HL-60 (cell line): Measurements from ENCODE around the gene SYCP2.

Experiments
- DNase-seq, 2 experiments: peaks; one replicate each; pipeline ENCODE4 v3.0.0-alpha.2; 2010 to 2020; ENCODE audit warnings: low read depth in 1 of 2, low spot score in 1 of 2
- H3K27ac ChIP-seq: fragments of 250-450 bp; sonication (Bioruptor Pico); replicated peaks from 2 replicates; pipeline ENCODE4 v1.5.1; 2020; ENCODE audit warnings: mild to moderate bottlenecking, moderate library complexity
- H3K27me3 ChIP-seq: fragments of 250-450 bp; sonication (Bioruptor Pico); 2 replicates; pipeline ENCODE4 v1.5.1; 2021; ENCODE audit warnings: mild to moderate bottlenecking, moderate library complexity; ENCODE audit not compliant: insufficient read depth, poor library complexity, severe bottlenecking
- H3K4me3 ChIP-seq: replicated peaks from 2 replicates; pipeline ENCODE4 v1.5.1; 2011; ENCODE audit warnings: mild to moderate bottlenecking, control low read depth, low read length; ENCODE audit not compliant: insufficient read depth
- GABPA ChIP-seq: IDR thresholded peaks from 2 replicates; pipeline ENCODE4 v1.6.1; 2012; ENCODE audit warnings: low read depth
- POLR2AphosphoS5 ChIP-seq: IDR thresholded peaks from 2 replicates; pipeline ENCODE4 v1.6.1; 2012; ENCODE audit warnings: low read depth
- SPI1 ChIP-seq: IDR thresholded peaks from 2 replicates; pipeline ENCODE4 v1.6.1; 2012; ENCODE audit warnings: low read depth, mild to moderate bottlenecking, borderline replicate concordance
- TF ChIP-seq, protein P1 (sequence below): IDR thresholded peaks from 2 replicates; pipeline ENCODE4 v1.6.1; 2012; ENCODE audit warnings: low read depth; ENCODE audit not compliant: insufficient replicate concordance
- TF ChIP-seq, protein P2 (sequence below): IDR thresholded peaks from one replicate; pipeline ENCODE4 v1.5.1; 2011; ENCODE audit warnings: low read length, control low read depth, inconsistent platforms; ENCODE audit not compliant: insufficient read depth

SYCP2 gene

DNA sequence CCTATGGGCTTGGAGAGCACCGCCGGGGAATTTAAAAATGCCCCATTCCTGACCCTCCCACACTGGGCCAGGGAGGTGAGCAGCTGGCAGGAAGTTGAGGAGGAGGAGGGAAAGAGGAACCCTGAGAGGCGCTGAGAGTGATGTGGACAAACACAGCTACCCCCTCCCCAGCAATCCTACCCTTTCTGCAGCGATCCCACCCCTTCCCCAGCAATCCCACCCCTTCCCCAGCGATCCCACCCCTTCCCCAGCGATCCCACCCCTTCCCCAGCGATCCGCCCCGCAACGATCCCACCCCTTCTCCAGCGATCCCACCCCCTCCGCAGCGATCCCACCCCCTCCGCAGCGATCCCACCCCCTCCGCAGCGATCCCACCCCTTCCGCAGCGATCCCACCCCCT, 111.6 kb downstream of the SYCP2 start:
- Histone ChIP-seq H3K4me3 (no peak overlapping the region), H3K27ac (no peak overlapping the region), H3K27me3 (no peaks in the 10 kb centered on the region)
- no peak for DNase-seq
- TF ChIP-seq GABPA (no peak), SPI1 (no peak), POLR2AphosphoS5 (no peak)
- TF ChIP-seq, protein P1, sequence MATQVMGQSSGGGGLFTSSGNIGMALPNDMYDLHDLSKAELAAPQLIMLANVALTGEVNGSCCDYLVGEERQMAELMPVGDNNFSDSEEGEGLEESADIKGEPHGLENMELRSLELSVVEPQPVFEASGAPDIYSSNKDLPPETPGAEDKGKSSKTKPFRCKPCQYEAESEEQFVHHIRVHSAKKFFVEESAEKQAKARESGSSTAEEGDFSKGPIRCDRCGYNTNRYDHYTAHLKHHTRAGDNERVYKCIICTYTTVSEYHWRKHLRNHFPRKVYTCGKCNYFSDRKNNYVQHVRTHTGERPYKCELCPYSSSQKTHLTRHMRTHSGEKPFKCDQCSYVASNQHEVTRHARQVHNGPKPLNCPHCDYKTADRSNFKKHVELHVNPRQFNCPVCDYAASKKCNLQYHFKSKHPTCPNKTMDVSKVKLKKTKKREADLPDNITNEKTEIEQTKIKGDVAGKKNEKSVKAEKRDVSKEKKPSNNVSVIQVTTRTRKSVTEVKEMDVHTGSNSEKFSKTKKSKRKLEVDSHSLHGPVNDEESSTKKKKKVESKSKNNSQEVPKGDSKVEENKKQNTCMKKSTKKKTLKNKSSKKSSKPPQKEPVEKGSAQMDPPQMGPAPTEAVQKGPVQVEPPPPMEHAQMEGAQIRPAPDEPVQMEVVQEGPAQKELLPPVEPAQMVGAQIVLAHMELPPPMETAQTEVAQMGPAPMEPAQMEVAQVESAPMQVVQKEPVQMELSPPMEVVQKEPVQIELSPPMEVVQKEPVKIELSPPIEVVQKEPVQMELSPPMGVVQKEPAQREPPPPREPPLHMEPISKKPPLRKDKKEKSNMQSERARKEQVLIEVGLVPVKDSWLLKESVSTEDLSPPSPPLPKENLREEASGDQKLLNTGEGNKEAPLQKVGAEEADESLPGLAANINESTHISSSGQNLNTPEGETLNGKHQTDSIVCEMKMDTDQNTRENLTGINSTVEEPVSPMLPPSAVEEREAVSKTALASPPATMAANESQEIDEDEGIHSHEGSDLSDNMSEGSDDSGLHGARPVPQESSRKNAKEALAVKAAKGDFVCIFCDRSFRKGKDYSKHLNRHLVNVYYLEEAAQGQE = no peak
- TF ChIP-seq, protein P2, sequence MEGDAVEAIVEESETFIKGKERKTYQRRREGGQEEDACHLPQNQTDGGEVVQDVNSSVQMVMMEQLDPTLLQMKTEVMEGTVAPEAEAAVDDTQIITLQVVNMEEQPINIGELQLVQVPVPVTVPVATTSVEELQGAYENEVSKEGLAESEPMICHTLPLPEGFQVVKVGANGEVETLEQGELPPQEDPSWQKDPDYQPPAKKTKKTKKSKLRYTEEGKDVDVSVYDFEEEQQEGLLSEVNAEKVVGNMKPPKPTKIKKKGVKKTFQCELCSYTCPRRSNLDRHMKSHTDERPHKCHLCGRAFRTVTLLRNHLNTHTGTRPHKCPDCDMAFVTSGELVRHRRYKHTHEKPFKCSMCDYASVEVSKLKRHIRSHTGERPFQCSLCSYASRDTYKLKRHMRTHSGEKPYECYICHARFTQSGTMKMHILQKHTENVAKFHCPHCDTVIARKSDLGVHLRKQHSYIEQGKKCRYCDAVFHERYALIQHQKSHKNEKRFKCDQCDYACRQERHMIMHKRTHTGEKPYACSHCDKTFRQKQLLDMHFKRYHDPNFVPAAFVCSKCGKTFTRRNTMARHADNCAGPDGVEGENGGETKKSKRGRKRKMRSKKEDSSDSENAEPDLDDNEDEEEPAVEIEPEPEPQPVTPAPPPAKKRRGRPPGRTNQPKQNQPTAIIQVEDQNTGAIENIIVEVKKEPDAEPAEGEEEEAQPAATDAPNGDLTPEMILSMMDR = no peak

DNA sequence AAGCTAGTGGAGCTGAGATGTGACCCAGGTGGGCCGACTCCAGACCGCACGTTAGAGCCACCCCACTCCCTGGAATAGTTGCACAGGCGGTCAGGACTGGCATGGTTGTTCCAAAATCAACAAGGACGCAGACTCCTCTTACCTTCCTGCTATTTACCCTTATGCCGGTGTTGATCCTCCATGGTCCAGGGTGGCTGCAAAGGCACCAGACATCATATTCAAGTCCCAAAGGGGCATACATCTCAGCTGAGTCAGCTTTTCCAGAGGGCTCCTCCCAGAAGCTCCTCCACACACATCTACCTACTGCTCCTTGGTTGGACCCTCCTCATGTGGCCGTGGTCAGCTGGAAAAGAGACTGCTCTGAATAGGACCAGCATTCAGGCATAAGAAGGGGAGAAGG, 112.2 kb downstream of the SYCP2 start:
- no peak for DNase-seq
- TF ChIP-seq, protein P1 = no peak
- no peak for TF ChIP-seq GABPA
- TF ChIP-seq, protein P2 = no peak
- TF ChIP-seq POLR2AphosphoS5 = no peak
- no peak for TF ChIP-seq SPI1
- no peak overlapping the region for H3K27ac ChIP-seq
- H3K4me3 ChIP-seq = no peak overlapping the region
- no peaks in the 10 kb centered on the region for H3K27me3 ChIP-seq

DNA sequence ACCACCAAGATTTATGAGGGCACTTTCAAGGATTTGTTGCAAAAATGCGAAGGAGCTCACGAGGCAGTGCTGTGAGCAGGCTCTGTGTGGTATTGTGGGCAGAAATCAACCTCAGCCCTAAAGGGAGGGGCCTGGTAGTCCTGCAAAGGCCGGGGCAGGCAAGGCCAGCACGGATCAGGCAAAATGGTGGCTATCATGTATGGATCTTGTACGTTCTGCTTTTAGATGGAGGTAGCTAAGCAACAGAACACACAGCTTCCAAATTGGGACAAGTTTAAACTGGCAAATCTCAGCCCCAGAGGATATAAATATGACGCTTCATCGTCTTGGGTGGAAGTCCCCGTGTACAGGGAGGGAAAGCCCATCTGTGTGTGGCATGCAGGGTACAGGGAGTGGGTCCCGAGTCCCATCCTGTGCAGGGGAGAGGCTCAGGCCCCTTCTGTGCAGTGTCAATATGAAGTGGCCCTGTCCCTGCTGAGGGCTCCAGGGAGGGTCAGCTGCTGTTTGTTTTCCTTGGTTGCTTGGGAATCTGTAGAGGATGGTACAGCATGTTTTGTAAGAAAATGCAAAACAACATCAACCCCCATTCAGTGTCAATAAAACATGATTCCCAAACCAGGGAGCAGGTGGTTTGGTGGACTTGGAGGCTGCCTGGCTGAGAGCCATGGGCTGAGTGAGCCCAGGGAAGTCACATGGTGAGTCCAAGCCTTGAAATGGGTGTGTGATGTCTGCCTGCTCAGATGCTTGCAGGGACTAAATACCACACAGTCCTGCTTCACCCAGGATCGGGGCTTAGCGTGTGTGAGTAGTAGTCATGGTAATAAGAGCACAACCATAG, 113.0 kb downstream of the SYCP2 start:
- DNase-seq = no peak
- H3K27ac ChIP-seq = no peak overlapping the region
- H3K27me3 ChIP-seq = no peaks in the 10 kb centered on the region
- H3K4me3 ChIP-seq = no peak overlapping the region
- TF ChIP-seq, protein P2 = no peak
- TF ChIP-seq, protein P1 = no peak
- TF ChIP-seq SPI1 (no peak), GABPA (no peak), POLR2AphosphoS5 (no peak)
